GM19463 (cell line): ENCODE measurements around the gene GRAP2.
"Not testable (repeated sequence)": the region's sequence is repeated elsewhere in the genome, so short reads cannot be mapped to it uniquely, and the experiment has no call there.

Experiments used
- ATAC-seq: cut with Tn5 transposase; IDR thresholded peaks from one replicate; pipeline ENCODE4 v1.9.1; 2021; ENCODE audit warnings: mild to moderate bottlenecking, moderate library complexity; ENCODE audit not compliant: unreplicated experiment

Gene GRAP2

GRCh38 chr22:39991159-39991860 lies 90.4 kb downstream of the GRAP2 start:
- no peak for ATAC-seq

- ATAC-seq: no peak
These were observed 91.4 kb downstream of the GRAP2 start for GRCh38 chr22:39992088-39992826.

GRCh38 chr22:39992894-39993293 lies 92.0 kb downstream of the GRAP2 start:
- not testable (repeated sequence) for ATAC-seq

GRCh38 chr22:39994041-39994565 lies 93.2 kb downstream of the GRAP2 start:
- ATAC-seq: no peak

GRCh38 chr22:39994566-39995392 lies 93.9 kb downstream of the GRAP2 start, which contains the start of gene FAM83F:
Gene FAM83F (plus strand): TSS chr22:39994954. CDS start chr22:39995043, 89 bp downstream.
- ATAC-seq: no peak

- no peak for ATAC-seq
These were observed 94.7 kb downstream of the GRAP2 start for GRCh38 chr22:39995393-39996252.

- no peak for ATAC-seq
These were observed 95.8 kb downstream of the GRAP2 start for GRCh38 chr22:39996732-39997131.

GRCh38 chr22:39997421-39997820 lies 96.5 kb downstream of the GRAP2 start:
- ATAC-seq: no peak

GRCh38 chr22:39997939-39998726 lies 97.2 kb downstream of the GRAP2 start:
- no peak for ATAC-seq

- ATAC-seq: no peak
These were observed 98.4 kb downstream of the GRAP2 start for GRCh38 chr22:39999144-39999757.

GRCh38 chr22:40000171-40000570 lies 99.3 kb downstream of the GRAP2 start:
- ATAC-seq: no peak

- no peak for ATAC-seq
These were observed 100.2 kb downstream of the GRAP2 start for GRCh38 chr22:40001106-40001505.

GRCh38 chr22:40001800-40002577 lies 101.1 kb downstream of the GRAP2 start:
- ATAC-seq: no peak

GRCh38 chr22:40002935-40003715 lies 102.2 kb downstream of the GRAP2 start:
- ATAC-seq: no peak

GRCh38 chr22:40004836-40005235 lies 104.0 kb downstream of the GRAP2 start:
- no peak for ATAC-seq

- ATAC-seq: no peak
These were observed 105.8 kb downstream of the GRAP2 start for GRCh38 chr22:40006641-40007040.
